Measurements from ENCODE around the gene XXYLT1.

Gene XXYLT1

GRCh38 chr3:195071916-195072820 is 198.8 kb downstream of the XXYLT1 start:
- TF ChIP-seq, protein P1, sequence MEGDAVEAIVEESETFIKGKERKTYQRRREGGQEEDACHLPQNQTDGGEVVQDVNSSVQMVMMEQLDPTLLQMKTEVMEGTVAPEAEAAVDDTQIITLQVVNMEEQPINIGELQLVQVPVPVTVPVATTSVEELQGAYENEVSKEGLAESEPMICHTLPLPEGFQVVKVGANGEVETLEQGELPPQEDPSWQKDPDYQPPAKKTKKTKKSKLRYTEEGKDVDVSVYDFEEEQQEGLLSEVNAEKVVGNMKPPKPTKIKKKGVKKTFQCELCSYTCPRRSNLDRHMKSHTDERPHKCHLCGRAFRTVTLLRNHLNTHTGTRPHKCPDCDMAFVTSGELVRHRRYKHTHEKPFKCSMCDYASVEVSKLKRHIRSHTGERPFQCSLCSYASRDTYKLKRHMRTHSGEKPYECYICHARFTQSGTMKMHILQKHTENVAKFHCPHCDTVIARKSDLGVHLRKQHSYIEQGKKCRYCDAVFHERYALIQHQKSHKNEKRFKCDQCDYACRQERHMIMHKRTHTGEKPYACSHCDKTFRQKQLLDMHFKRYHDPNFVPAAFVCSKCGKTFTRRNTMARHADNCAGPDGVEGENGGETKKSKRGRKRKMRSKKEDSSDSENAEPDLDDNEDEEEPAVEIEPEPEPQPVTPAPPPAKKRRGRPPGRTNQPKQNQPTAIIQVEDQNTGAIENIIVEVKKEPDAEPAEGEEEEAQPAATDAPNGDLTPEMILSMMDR (IDR thresholded peaks at IDR 0.05; ENCODE audit: insufficient read depth, low read length, poor library complexity, severe bottlenecking): no peak
- H3K36me3 ChIP-seq (ENCODE audit: control insufficient read depth, insufficient read depth, low read length): peaks cover 4% of the 10 kb centered on the region
- no peak for DNase-seq (ENCODE audit: extremely low read depth, insufficient read length)
- no peak overlapping the region for H3K4me3 ChIP-seq (replicated peaks; ENCODE audit: low read depth, low read length)
- H3K27me3 ChIP-seq (replicated peaks; ENCODE audit: control insufficient read depth, insufficient read depth, low read length): no peaks in the 10 kb centered on the region

- peaks cover 4% of the 10 kb centered on the region for H3K36me3 ChIP-seq (ENCODE audit: control insufficient read depth, insufficient read depth, low read length)
- no peak for DNase-seq (ENCODE audit: extremely low read depth, insufficient read length)
- TF ChIP-seq, protein P1 (IDR thresholded peaks at IDR 0.05; ENCODE audit: insufficient read depth, low read length, poor library complexity, severe bottlenecking): no peak
Observed at GRCh38 chr3:195071011-195071728, 199.8 kb downstream of the XXYLT1 start.

DNA sequence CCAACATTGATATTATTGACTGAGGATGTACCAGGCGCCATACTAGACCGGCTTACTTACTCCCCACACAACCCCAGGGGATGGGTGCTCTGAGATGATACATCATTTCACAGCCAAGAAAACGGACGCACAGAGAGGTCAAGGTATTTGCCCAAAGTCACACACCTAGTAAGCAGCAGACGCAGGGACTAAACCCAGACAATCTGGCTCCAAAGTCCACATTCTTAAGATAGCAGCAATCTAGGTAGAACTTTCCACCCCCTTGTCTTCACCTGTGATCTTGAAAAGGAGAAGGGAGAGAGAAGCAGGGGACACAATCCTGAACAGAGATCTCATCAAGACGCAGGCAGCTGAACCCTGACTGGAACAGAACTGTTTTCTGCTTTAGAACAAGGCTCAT is 200.6 kb downstream of the XXYLT1 start:
- DNase-seq (ENCODE audit: extremely low read depth, insufficient read length): no peak
- Histone ChIP-seq H3K4me3 (replicated peaks; ENCODE audit: low read depth, low read length) (no peak overlapping the region), H3K36me3 (ENCODE audit: control insufficient read depth, insufficient read depth, low read length) (peaks cover 4% of the 10 kb centered on the region), H3K27me3 (replicated peaks; ENCODE audit: control insufficient read depth, insufficient read depth, low read length) (no peaks in the 10 kb centered on the region)
- TF ChIP-seq, protein P1 (IDR thresholded peaks at IDR 0.05; ENCODE audit: insufficient read depth, low read length, poor library complexity, severe bottlenecking): no peak

More at GRCh38 chr3:195071011-195071728, 199.8 kb downstream of the XXYLT1 start:
- Histone ChIP-seq H3K4me3 (replicated peaks; ENCODE audit: low read depth, low read length) (no peak overlapping the region), H3K27me3 (replicated peaks; ENCODE audit: control insufficient read depth, insufficient read depth, low read length) (no peaks in the 10 kb centered on the region)

GRCh38 chr3:195069501-195070251 is 201.3 kb downstream of the XXYLT1 start:
- H3K4me3 ChIP-seq (replicated peaks; ENCODE audit: low read depth, low read length): no peak overlapping the region
- TF ChIP-seq, protein P1 (IDR thresholded peaks at IDR 0.05; ENCODE audit: insufficient read depth, low read length, poor library complexity, severe bottlenecking): no peak
- H3K27me3 ChIP-seq (replicated peaks; ENCODE audit: control insufficient read depth, insufficient read depth, low read length): no peaks in the 10 kb centered on the region
- DNase-seq (ENCODE audit: extremely low read depth, insufficient read length): no peak
- H3K36me3 ChIP-seq (ENCODE audit: control insufficient read depth, insufficient read depth, low read length): peaks cover 4% of the 10 kb centered on the region

GRCh38 chr3:195068084-195069080 is 202.6 kb downstream of the XXYLT1 start:
- no peak for DNase-seq (ENCODE audit: extremely low read depth, insufficient read length)
- peaks cover 4% of the 10 kb centered on the region for H3K36me3 ChIP-seq (ENCODE audit: control insufficient read depth, insufficient read depth, low read length)
- TF ChIP-seq, protein P1 (IDR thresholded peaks at IDR 0.05; ENCODE audit: insufficient read depth, low read length, poor library complexity, severe bottlenecking): no peak

More at GRCh38 chr3:195068084-195069080, 202.6 kb downstream of the XXYLT1 start:
- Histone ChIP-seq H3K27me3 (replicated peaks; ENCODE audit: control insufficient read depth, insufficient read depth, low read length) (no peaks in the 10 kb centered on the region), H3K4me3 (replicated peaks; ENCODE audit: low read depth, low read length) (no peak overlapping the region)
